ENCODE results near the gene ANK3.

ANK3 gene

DNA sequence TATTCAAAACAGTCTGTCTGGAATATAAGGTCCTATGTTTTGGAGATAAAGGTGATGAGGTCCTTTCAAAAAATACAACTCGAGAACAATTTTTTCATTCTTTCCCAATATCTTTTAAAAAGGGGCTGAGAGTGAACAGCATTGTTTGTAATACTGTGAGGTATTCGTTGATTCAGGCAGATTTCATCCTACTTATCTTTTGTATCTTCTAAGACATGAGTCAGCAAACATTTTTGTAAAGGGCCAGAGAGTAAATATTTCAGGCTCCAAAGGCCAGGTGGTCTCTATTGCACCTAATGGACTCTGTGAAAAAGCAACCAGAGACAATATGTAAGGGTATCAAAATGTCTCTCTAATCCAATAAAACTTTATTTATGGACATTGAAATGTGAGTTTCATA, 8.1 kb upstream of the ANK3 start:
- H3K4ac ChIP-seq (ENCODE audit: low read depth in 1 of 2, low read length in 2 of 2): no peak overlapping the region
- H3K9ac ChIP-seq (ENCODE audit: low read length): no peak overlapping the region
- WGBS: no CpG with 5 or more reads among the region's 2 CpGs
- H3K36me3 ChIP-seq (ENCODE audit: control insufficient read depth in 1 of 2, insufficient read depth in 2 of 2, low read depth in 1 of 2, low read length in 2 of 2): no peaks in the 10 kb centered on the region
- no peaks in the 10 kb centered on the region for H3K27me3 ChIP-seq (ENCODE audit: control insufficient read depth in 1 of 2, insufficient read depth in 1 of 2, low read length in 2 of 2)
- no peak overlapping the region for H2BK5ac ChIP-seq (ENCODE audit: low read depth, low read length, poor library complexity, severe bottlenecking)
- DNase-seq: no peak
- no peak overlapping the region for H3K4me2 ChIP-seq (ENCODE audit: low read length, poor library complexity, severe bottlenecking)
- no peaks in the 10 kb centered on the region for H3K4me1 ChIP-seq (ENCODE audit: control insufficient read depth, insufficient read depth, low read depth, low read length)
- no peak overlapping the region for H2BK15ac ChIP-seq (ENCODE audit: low read depth, poor library complexity, severe bottlenecking)
- H3K9me3 ChIP-seq (ENCODE audit: control insufficient read depth, low read length): peaks cover 6% of the 10 kb centered on the region
- H3K27ac ChIP-seq (ENCODE audit: low read length, poor library complexity, severe bottlenecking): no peak overlapping the region
- H2AK5ac ChIP-seq (ENCODE audit: low read length, severe bottlenecking): no peak overlapping the region
- H3K14ac ChIP-seq (ENCODE audit: low read length in 2 of 2): no peak overlapping the region
- no peak overlapping the region for H2BK12ac ChIP-seq (ENCODE audit: low read length in 2 of 2)
- peaks cover 4% of the 10 kb centered on the region for H3K79me1 ChIP-seq (replicated peaks; ENCODE audit: low read length, poor library complexity, severe bottlenecking)
- no peak overlapping the region for H2BK120ac ChIP-seq (ENCODE audit: low read depth, low read length)
- no peak overlapping the region for H4K8ac ChIP-seq (ENCODE audit: low read length)
- H3K23ac ChIP-seq (ENCODE audit: low read length in 2 of 2): no peak overlapping the region
- no peak overlapping the region for H2AFZ ChIP-seq (ENCODE audit: low read depth, low read length)
- H4K91ac ChIP-seq (ENCODE audit: low read length): no peak overlapping the region
- no peak overlapping the region for H3K4me3 ChIP-seq (ENCODE audit: insufficient read depth in 1 of 2, low read depth in 1 of 2, low read length in 2 of 2)
- H3K18ac ChIP-seq (ENCODE audit: low read depth in 1 of 2, low read length in 2 of 2): no peak overlapping the region

DNA sequence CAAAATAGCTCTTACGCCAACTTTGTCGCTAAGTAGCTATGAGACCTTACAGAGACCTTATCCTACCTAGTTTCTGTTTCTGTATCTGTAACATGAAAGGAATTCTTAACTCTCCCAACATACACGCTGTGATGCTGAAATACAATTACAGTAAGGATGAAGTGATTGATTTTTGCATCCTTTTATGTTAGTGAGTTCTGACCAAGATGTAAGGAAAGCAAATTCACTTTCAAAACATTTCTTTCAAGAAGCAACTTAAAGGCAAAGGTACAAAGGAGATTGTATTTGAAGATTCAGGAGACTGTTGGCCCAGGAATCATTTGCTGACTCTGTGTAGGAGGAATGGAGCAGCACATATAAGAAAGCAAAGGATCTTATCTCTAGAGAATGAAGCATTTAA, 7.1 kb upstream of the ANK3 start:
- Histone ChIP-seq H2BK12ac (ENCODE audit: low read length in 2 of 2) (no peak overlapping the region), H3K4me2 (ENCODE audit: low read length, poor library complexity, severe bottlenecking) (no peak overlapping the region), H3K4me1 (ENCODE audit: control insufficient read depth, insufficient read depth, low read depth, low read length) (no peaks in the 10 kb centered on the region), H4K8ac (ENCODE audit: low read length) (no peak overlapping the region), H3K4ac (ENCODE audit: low read depth in 1 of 2, low read length in 2 of 2) (no peak overlapping the region), H3K79me1 (replicated peaks; ENCODE audit: low read length, poor library complexity, severe bottlenecking) (peaks cover 2% of the 10 kb centered on the region), H3K4me3 (ENCODE audit: insufficient read depth in 1 of 2, low read depth in 1 of 2, low read length in 2 of 2) (no peak overlapping the region), H3K36me3 (ENCODE audit: control insufficient read depth in 1 of 2, insufficient read depth in 2 of 2, low read depth in 1 of 2, low read length in 2 of 2) (no peaks in the 10 kb centered on the region), H3K14ac (ENCODE audit: low read length in 2 of 2) (no peak overlapping the region), H2AK5ac (ENCODE audit: low read length, severe bottlenecking) (no peak overlapping the region), H2BK120ac (ENCODE audit: low read depth, low read length) (no peak overlapping the region), H4K91ac (ENCODE audit: low read length) (no peak overlapping the region), H3K18ac (ENCODE audit: low read depth in 1 of 2, low read length in 2 of 2) (no peak overlapping the region), H2AFZ (ENCODE audit: low read depth, low read length) (no peak overlapping the region), H3K9me3 (ENCODE audit: control insufficient read depth, low read length) (no peaks in the 10 kb centered on the region), H3K27ac (ENCODE audit: low read length, poor library complexity, severe bottlenecking) (no peak overlapping the region), H3K23ac (ENCODE audit: low read length in 2 of 2) (no peak overlapping the region), H3K27me3 (ENCODE audit: control insufficient read depth in 1 of 2, insufficient read depth in 1 of 2, low read length in 2 of 2) (no peaks in the 10 kb centered on the region), H3K9ac (ENCODE audit: low read length) (no peak overlapping the region), H2BK5ac (ENCODE audit: low read depth, low read length, poor library complexity, severe bottlenecking) (no peak overlapping the region), H2BK15ac (ENCODE audit: low read depth, poor library complexity, severe bottlenecking) (no peak overlapping the region)
- no peak for DNase-seq
- WGBS: no CpG with 5 or more reads among the region's 3 CpGs

DNA sequence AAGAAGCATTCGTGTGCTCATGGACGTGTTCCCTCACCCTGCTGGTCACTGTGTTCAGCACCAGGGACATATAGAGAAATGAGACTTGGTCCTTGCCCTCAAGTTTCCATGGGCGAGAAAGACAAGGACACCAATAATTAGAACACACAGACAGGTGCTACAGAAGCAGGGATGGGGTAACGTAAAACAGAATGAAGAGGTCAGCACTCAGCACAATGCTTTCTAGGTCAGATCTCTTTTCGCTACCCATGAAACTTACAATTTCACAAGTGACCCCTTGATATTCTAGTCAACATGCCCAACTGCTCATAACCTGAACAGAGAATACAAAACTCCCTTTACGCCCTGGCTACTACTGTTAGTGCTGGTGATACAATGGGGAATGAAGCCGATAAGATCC, 6.0 kb upstream of the ANK3 start:
- H2BK15ac ChIP-seq (ENCODE audit: low read depth, poor library complexity, severe bottlenecking): no peak overlapping the region
- no peak overlapping the region for H2BK12ac ChIP-seq (ENCODE audit: low read length in 2 of 2)
- H3K9ac ChIP-seq (ENCODE audit: low read length): no peak overlapping the region
- no peak overlapping the region for H3K4ac ChIP-seq (ENCODE audit: low read depth in 1 of 2, low read length in 2 of 2)
- H3K9me3 ChIP-seq (ENCODE audit: control insufficient read depth, low read length): no peaks in the 10 kb centered on the region
- H3K4me3 ChIP-seq (ENCODE audit: insufficient read depth in 1 of 2, low read depth in 1 of 2, low read length in 2 of 2): no peak overlapping the region
- no peak overlapping the region for H3K4me2 ChIP-seq (ENCODE audit: low read length, poor library complexity, severe bottlenecking)
- H3K4me1 ChIP-seq (ENCODE audit: control insufficient read depth, insufficient read depth, low read depth, low read length): no peaks in the 10 kb centered on the region
- H3K23ac ChIP-seq (ENCODE audit: low read length in 2 of 2): no peak overlapping the region
- no peaks in the 10 kb centered on the region for H3K27me3 ChIP-seq (ENCODE audit: control insufficient read depth in 1 of 2, insufficient read depth in 1 of 2, low read length in 2 of 2)
- H2AK5ac ChIP-seq (ENCODE audit: low read length, severe bottlenecking): no peak overlapping the region
- no peak overlapping the region for H4K91ac ChIP-seq (ENCODE audit: low read length)
- H2BK120ac ChIP-seq (ENCODE audit: low read depth, low read length): no peak overlapping the region
- no peak for DNase-seq
- no peaks in the 10 kb centered on the region for H3K36me3 ChIP-seq (ENCODE audit: control insufficient read depth in 1 of 2, insufficient read depth in 2 of 2, low read depth in 1 of 2, low read length in 2 of 2)
- 95% methylated on average over 5 of the region's 7 CpGs for WGBS
- no peak overlapping the region for H3K27ac ChIP-seq (ENCODE audit: low read length, poor library complexity, severe bottlenecking)
- peaks cover 2% of the 10 kb centered on the region for H3K79me1 ChIP-seq (replicated peaks; ENCODE audit: low read length, poor library complexity, severe bottlenecking)
- H2BK5ac ChIP-seq (ENCODE audit: low read depth, low read length, poor library complexity, severe bottlenecking): no peak overlapping the region
- no peak overlapping the region for H4K8ac ChIP-seq (ENCODE audit: low read length)
- H2AFZ ChIP-seq (ENCODE audit: low read depth, low read length): no peak overlapping the region
- no peak overlapping the region for H3K18ac ChIP-seq (ENCODE audit: low read depth in 1 of 2, low read length in 2 of 2)
- H3K14ac ChIP-seq (ENCODE audit: low read length in 2 of 2): no peak overlapping the region

DNA sequence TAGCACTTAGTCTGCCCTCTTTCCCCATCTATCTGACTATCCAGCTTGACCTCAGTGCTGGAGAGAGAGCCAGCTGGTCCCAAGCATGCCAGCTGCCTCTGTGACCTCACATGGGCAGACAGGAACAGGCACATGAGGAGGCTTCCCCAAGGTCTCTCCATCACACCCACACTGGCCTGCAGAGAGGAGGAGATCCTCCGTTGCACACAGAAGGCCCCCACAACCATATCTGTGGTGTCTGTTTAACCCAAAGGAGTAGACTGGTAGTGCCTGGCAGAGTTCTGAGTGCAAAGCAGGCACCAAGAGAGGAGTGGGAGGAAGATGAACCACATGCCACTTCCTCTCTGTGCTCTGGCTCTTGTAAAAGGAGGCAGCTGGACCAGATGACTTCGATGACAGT, 4.8 kb upstream of the ANK3 start:
- WGBS: 100% methylated on average over 1 of the region's 2 CpGs
- no peak overlapping the region for H2BK120ac ChIP-seq (ENCODE audit: low read depth, low read length)

More for the DNA sequence above, 4.8 kb upstream of the ANK3 start:
- Histone ChIP-seq H2BK12ac (ENCODE audit: low read length in 2 of 2) (no peak overlapping the region), H4K91ac (ENCODE audit: low read length) (peak overlapping the region; percentile 25), H3K4me1 (ENCODE audit: control insufficient read depth, insufficient read depth, low read depth, low read length) (no peaks in the 10 kb centered on the region), H3K79me1 (replicated peaks; ENCODE audit: low read length, poor library complexity, severe bottlenecking) (peaks cover 2% of the 10 kb centered on the region), H3K9me3 (ENCODE audit: control insufficient read depth, low read length) (no peaks in the 10 kb centered on the region), H3K18ac (ENCODE audit: low read depth in 1 of 2, low read length in 2 of 2) (no peak overlapping the region), H2AFZ (ENCODE audit: low read depth, low read length) (no peak overlapping the region), H2BK15ac (ENCODE audit: low read depth, poor library complexity, severe bottlenecking) (no peak overlapping the region), H2BK5ac (ENCODE audit: low read depth, low read length, poor library complexity, severe bottlenecking) (no peak overlapping the region), H2AK5ac (ENCODE audit: low read length, severe bottlenecking) (no peak overlapping the region), H3K4ac (ENCODE audit: low read depth in 1 of 2, low read length in 2 of 2) (peak overlapping the region in 1 of 2 experiments; percentile 35), H3K23ac (ENCODE audit: low read length in 2 of 2) (no peak overlapping the region), H3K14ac (ENCODE audit: low read length in 2 of 2) (no peak overlapping the region), H3K27me3 (ENCODE audit: control insufficient read depth in 1 of 2, insufficient read depth in 1 of 2, low read length in 2 of 2) (no peaks in the 10 kb centered on the region), H3K9ac (ENCODE audit: low read length) (no peak overlapping the region), H3K4me3 (ENCODE audit: insufficient read depth in 1 of 2, low read depth in 1 of 2, low read length in 2 of 2) (no peak overlapping the region), H3K4me2 (ENCODE audit: low read length, poor library complexity, severe bottlenecking) (no peak overlapping the region), H4K8ac (ENCODE audit: low read length) (peak overlapping the region; percentile 52), H3K27ac (ENCODE audit: low read length, poor library complexity, severe bottlenecking) (no peak overlapping the region), H3K36me3 (ENCODE audit: control insufficient read depth in 1 of 2, insufficient read depth in 2 of 2, low read depth in 1 of 2, low read length in 2 of 2) (no peaks in the 10 kb centered on the region)
- no peak for DNase-seq

Measured in mesenchymal stem cell (in vitro differentiated cells and primary cell).